HG03565 (cell line): Measurements from ENCODE around the gene CNTN5.
"Not testable (repeated sequence)": the region's sequence is repeated elsewhere in the genome, so short reads cannot be mapped to it uniquely, and the experiment has no call there.

Source experiments
- ATAC-seq: cut with Tn5 transposase; IDR thresholded peaks from one replicate; pipeline ENCODE4 v1.9.1; 2021; ENCODE audit warnings: mild to moderate bottlenecking, moderate library complexity; ENCODE audit not compliant: unreplicated experiment

The CNTN5 gene

DNA sequence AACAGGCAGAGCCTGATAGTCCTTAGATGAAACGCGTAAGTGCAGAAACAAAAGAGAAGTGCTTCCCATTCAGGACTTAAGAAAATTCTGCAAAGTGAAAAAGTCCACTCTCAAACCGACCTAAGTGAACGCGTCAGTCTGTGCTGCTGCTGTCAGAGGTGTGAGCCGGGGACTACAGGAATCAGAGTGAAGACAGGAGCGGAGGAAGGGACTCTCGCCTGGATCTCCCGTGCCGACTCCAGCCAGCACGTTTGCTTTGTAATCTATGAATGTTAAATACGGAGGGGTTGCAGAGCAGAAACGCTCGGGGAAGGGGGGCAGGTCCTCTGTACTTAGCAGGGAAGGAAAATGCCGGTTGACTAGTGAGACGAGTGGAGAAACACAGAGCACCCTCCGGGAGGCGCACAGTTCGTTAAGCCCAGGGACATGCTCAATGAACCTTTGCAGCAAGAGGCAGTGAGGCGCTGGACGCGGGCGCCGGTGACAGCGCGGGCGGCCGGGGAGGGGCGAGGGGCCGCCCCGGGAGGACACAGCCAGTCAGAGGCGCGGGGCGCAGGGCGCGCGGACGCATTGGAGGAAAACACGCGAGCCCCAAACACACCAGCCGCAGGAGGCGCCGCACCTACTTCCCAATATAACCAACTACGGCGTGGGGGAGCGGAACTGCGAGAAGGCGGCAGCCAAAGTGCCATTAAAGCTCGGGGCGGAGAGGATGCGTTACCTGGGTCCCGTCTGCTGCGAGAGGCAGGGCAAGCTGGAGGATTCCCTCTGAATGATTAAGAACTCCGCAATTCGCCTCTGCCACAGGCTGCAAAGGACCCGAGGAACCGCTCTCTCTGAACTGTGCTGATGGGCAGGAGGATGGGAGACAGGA lies at the start of gene CNTN5:
TSS of gene CNTN5 (plus strand) at position 598 of the 874 bp plus-strand sequence.
- peak; percentile 50 for ATAC-seq

DNA sequence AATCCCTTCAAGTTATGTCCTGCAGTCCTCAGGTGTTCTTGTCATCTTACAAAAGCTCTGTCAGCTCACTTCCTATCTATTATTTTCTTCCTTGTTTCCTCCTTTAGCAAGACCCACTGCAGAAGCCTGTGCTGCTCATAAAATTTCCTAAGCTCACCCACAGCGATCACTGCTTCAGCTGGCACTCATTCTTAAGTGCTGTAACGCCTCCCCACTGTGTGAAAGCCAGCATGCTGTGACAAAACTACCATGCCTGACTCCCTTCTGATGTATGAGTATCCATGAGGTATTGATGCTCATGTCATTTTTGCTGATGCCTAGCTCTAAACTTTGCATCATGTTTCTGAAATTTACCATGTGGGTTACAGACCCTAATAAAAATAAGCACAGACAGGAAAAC lies 41.5 kb upstream of the CNTN5 start:
- ATAC-seq = no peak

DNA sequence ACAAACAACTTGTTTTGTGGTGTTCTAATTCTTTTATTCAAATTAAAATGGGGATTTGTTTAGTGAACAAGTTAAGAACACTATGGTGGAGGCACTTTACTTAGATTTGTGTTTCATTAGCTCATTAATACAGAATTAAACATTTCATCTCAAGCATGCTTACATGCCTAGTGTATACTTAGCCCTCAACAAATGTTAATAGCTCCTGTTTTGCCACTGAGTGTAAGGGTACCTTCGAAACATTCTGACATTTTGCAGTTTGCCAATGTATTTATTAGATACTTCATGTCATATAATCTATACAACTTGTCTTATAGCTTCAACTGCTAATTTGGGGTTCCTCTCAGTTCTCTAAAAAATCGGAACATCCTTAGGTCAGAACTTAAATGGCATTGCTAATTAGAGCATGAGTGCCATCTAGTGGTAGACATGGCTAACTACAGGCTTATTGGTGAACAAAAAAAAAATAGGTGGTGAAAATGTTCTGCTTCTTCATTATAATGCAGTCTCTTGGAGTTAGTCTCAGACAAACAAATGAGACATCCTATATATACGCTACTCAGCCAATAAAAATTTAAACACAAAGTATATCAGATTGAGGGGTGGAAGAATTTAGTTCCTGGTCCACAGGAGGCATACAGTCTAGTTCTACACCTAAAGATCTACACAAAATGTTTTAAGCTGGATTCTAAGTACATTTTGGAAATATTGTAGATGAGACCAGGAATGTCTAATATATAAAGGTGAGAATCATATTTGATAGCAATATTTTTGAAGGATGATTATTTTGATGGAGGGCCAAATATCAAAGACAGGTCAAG lies 4.9 kb upstream of the CNTN5 start:
- peak; percentile 57 for ATAC-seq

DNA sequence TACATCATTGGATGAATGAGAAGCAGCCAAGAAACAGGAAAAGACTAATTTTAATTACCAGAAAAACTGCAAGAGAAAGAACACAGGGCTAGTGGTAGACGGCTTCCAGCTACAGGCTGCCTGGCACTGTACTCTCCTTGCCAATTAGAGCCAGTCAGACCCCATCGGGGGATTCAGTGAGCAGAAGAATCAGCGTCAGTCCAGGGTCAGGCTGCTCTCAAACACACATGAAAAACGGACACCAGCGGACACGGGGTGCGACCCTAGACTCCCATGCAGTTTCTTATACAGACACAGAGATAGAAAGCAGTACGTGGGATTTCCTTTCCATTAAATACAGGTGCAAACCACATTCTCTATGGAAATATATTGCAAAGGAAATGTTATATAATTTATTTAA lies 1.1 kb upstream of the CNTN5 start:
- no peak for ATAC-seq

DNA sequence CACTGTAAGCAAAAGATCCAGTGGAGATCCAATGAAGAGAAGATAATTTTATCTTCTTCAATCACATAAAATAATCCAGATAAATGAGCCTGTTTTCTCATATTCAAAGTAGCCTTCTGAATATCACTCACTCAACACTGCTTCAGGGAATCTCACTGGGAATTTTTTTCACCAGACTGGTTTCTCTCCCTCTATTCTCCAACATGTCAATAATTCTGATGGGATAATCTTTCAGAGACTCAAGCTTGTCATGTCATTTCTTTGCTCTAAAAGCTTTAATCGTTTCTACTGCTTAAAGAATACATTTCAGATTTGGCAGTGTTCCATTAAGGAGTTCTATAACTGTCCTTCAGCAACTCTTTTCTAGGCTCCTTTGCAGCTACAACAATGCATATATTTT lies 16.3 kb downstream of the CNTN5 start:
- no peak for ATAC-seq

DNA sequence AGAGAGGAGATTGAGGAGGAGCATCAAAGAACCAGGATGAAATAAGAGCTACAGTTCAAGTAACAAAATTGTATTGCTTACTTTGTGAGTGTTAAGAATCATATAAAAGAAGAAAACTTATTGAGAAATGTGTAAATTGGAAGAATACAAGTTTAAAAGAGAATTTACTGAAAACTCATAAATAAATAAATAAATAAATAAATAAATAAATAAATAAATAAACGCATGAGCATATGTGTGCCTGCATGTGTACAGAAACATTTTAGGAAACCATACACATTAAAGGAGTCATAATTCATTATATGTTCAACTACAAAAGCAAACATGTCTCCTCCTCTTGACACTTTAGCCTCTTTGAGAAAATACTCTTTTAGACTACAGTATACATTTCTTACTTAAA lies 42.6 kb downstream of the CNTN5 start:
- ATAC-seq = no peak

DNA sequence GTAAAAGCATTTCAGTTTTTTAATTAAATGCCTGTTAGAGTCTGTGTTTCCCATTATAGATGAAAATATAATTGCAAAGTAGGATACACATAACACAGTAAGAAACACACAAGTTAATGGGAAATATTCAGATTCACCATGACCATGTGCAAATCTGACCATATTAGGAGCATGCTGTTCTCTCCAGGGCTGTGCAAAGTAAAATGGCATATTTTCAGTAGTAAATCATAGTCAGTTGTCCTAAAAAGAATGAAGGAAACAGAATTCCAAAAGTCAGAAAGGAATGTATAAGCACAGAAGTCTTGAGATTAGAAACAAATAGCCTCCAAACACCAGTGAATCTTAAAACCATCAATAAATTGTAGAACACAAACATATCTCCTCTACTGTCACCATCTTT lies 44.4 kb downstream of the CNTN5 start:
- ATAC-seq = no peak

DNA sequence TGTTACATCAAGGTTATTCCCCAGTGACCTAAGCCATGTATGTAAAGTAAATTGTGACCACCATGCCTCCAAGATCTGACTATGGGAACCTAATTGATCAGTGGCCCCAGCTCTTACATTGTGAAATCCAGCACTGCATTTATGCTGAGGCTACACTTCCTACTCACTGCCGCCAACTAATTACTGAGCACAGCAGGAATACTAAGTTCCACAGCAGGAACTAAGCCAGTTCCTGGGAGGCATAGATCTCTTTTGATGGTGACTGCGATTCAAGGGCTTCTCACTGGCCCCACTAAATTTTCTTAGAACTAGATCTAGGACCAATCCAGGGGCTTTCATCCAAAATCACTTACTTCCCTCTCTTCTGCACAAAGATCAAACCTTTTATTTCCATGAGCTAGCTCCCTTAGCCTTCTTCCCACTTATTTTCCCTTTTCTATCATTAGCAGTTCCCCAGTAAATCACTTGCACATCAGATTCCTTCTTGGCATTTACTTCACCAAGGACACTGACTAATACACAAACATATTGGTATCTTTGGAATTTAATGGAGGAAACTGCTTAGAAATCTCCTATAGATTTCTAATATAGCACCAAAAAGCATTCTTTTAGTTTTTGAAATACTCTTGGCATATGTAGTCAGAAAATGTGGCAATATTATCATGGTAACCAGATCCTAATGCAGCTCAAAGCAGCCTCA lies 46.0 kb downstream of the CNTN5 start:
- ATAC-seq = no peak

DNA sequence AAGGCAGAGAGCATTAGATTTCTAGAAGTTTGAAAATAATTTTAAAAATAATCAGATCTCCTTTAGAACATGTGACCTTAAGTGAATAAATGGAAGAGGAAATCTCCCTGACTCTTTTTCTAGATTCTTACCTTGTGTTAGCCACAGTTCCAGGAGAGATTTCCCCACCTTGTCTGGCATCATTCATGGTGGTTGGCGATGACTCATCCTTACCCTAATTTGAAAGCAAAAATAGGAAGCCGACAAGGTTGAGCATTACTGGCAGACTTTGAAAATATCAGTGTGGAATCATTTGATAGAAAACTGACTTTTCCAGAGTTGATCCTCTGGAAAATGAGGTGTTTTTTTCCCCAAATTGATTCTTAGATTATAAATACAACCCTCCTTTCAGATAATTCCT lies 48.1 kb downstream of the CNTN5 start:
- no peak for ATAC-seq

DNA sequence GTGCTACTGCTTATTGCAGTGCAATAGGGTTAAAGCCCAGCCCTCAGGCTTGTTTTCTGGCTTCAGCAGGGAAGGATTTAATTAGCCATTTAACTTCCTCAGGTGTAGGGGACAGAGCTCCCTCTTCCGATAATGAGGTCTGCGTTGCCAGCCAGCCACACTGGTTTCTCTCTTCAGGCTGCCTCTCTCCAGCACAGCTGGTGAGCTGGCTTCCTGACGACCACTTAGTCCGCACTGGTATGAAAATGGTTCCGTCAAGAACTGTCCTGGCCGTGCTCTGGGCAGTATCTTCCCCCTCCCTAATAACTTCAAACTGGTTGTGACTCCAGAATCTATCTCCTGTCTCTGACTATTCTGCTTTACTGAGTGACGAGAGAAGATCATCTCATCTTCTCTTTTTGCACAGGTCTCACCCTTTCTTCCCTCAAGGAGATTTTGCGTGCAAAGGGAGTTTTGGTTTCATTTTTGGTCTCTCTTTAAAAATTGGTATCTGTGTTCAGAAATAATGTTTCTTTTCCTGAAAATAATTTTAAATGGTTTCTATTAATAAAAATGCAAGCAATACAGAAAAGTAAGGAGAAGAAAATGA lies 49.2 kb downstream of the CNTN5 start:
- peak; percentile 81 for ATAC-seq

DNA sequence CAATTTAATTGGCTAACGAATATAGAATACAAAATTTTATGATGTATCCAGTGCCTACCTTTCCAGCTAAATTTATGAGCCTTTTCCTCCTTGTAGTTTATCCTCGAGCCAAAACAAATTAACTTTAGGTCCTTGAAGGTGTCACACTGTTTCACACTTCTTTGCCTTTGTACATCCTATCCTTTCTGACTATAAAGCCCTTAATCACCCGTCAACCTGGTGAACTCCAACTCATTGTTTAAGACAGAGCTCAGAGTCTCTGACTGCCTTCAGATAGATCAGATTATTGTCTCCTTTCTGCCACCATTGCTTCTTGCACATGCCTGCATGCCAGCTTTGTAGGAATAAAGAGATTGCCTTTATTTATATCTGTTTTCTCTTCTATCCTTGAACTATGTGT lies 58.8 kb downstream of the CNTN5 start:
- ATAC-seq = no peak

DNA sequence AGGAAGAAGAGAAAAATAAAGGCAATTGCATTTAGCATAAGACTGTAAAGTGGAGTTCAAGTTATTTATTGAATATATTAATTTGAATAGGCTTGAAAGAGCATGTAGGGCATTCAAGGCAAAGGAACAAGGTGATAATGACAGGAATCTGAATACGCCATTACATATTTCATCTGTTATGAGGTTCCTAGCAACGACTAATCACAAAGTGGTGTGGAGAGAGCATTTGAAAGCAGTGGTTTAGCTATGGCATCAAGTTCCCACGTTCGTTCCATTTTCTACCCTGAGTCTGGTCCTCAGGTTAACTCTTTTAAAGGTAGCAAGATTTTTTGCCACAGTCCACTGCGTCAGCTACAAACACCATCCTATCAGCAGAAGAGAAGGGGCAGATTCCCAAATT lies 59.4 kb downstream of the CNTN5 start:
- no peak for ATAC-seq

DNA sequence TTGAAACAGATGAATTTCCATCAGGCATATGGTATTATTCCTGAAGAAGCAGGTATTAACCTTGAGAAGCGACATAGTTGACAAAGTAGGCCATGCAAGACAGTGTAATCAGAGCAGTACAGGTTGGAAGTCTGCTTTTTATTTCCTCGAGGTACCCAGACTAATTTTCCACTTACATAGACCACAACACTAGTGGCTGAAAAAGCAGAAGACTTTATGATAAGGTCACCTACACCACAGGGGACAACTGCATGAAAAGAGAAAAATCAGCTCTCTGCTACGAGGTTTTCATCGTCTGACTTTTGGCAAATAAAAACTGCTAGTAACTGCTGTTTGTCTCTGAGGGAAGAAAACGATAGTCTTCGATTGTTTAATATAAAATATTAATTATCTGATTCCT lies 77.5 kb downstream of the CNTN5 start:
- ATAC-seq = no peak

DNA sequence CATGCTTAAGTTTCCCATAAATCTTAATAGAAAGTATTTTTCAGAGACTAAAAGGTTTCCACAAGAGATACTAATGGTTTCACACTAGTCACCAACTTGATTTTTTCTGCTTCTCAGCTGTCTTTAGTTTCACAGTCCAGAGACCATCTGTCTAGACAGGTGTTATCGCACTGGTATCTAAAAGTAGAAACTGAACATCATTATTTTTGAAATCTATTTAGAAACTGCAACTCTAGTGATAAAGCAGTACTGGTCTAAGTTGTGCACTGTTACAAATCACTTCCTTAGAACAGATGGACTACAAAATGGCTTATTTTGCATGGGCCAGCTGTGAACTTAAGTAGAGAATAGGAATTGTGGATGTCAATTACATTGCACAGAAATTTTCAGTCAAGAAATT lies 78.0 kb downstream of the CNTN5 start:
- ATAC-seq = peak; percentile 92

DNA sequence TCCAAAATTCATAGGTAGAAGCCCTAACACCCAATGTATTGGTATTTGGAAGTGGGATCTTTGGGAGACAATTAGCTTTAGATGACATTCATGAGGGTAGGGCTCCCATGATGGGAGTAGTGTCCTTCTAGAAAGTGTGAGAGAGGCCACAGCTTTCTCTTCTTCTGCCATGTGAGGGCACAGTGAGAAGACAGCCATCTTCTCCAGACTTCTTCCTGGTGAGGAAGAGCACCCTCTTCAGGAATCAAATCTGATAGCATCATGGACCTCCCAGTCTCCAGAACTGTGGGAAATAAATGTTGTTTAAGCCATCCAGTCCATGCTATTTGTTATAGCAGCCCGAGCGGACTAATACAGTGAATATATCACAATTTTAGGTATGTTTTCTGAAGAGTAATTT lies 96.9 kb downstream of the CNTN5 start:
- ATAC-seq = no peak

DNA sequence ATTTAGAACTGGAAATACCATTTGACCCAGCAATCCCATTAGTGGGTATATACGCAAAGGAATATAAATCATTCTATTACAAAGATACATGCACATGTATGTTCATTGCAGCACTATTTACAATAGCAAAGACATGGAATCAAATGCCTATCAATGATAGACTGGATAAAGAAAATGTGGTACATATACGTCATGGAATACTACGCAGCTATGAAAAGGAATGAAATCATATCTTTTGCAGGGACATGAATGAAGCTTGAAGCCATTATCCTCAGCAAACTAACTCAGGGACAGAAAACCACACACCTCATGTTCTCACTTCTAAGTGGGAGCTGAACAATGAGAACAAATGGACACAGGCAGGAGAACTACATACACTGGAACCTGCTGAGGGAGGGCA lies 113.1 kb downstream of the CNTN5 start:
- ATAC-seq = not testable (repeated sequence)

DNA sequence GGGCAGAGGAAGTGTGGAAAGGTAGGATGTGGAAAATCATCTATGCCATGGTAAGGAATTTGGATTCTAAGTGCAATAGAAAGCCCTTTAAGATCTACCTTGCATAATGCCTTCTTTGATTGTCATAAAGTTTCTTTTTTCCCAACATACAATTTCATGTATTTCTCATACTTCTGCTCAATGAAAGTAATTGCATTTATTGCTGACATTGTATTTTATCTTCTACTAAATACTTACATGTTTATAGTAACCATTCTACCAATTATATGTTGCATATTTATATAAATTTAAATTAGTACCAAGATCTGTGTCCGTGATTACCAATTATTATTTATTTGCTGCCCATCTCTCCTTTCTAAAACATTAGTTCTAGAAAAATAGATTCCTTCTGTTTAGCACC lies 114.8 kb downstream of the CNTN5 start:
- no peak for ATAC-seq

DNA sequence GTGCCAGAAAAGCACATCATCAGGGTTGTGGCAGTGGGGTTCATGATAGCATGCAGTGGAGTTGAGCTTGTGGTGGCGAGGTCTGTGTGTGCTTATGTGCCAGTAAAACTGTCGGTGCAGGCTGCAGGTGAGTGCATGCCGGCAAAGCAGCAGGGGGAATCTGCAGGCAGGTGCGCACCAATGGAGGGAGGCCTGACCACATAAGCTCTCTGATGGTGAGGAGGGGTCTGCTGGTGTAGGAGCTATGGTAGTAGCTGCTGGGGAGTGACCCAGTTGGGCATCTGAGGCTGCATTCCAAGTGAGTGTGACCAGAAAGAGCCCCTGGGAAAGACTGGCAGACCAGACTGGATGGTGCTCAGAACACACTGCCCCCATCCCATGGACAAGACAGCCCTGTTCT lies 121.5 kb downstream of the CNTN5 start:
- ATAC-seq = no peak

DNA sequence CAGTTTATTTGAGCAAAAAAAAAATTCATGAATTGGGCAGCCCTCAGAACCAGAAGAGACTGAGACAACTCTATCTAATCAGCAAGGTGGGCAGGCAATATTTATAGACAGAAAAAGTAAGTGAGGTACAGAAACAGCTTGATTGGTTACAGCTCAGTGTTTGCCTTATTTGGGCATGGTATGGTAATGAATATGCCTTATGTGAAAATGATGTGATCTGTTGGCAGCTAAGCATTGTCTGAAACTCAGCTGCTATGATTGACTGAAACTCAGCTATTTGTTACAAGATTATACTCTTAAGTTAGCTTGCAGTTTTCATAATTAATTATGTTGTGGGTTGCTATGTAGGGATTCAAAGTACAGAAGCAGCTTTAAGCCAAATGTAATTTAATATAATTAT lies 127.6 kb downstream of the CNTN5 start:
- ATAC-seq = no peak

DNA sequence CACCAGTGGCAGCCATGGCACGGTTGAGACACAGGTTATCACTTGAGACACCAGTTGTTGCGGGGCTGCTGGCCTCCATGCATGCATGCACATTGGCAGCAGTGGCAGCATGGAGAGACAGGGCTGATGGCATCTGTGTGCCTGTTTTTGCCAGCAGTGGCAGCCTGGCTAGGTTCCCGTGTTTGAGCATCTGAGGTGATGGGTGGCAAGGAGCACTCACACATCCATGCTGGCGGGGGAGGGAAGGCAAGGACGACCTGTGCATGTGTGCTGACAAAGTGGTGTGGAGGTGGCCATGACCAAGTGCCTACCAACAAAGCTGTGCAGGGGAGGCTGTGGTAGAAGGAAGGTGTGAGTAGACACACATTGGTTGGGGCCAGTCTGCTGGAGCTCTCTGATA lies 133.5 kb downstream of the CNTN5 start:
- ATAC-seq = no peak

DNA sequence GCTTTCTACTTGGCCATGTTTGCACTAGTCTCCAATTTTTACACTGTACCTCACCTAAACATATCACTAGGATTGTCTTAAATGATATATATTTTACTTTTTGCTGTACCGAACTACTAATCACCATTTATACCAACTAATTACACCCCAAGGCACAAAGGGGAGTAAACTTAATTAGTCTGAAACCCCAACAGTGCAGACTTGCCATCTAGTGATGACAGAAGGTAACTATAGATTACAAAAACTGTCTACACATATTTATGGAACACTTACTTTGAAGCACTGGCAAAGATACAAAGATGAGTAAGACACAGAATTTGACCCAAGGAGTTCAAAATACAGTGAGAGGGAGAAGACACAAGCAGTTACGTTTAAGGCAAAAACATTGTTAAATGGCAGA lies 139.7 kb downstream of the CNTN5 start:
- ATAC-seq = no peak
